ENCODE data around the gene MLC1.

The MLC1 gene

DNA sequence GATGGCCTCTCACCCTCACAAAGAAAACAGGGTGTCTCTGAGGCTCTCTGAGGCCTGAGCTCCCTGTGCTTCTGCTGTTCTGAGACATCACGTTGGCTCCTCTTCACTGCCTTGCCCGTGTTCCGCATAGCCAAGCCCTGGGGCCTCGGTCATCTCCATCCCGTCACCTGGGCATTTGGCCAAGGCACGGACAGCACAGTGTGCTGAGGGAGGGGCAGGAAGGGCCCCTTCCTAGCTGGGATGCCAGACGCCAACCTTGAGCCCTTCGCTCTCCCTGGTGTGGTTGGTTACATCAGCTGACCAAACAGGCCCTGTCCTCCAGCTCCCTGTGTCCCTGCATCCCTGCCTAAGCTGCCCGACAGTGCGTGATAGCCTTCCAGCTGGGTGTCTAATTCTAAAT lies 30.5 kb upstream of the MLC1 start:
- DNase-seq (ENCODE audit: low read depth) = no peak
- in situ Hi-C loops (cut with HindIII; ENCODE audit: low sequenced_read_pairs) = no loop called here
- TF ChIP-seq, protein P1, sequence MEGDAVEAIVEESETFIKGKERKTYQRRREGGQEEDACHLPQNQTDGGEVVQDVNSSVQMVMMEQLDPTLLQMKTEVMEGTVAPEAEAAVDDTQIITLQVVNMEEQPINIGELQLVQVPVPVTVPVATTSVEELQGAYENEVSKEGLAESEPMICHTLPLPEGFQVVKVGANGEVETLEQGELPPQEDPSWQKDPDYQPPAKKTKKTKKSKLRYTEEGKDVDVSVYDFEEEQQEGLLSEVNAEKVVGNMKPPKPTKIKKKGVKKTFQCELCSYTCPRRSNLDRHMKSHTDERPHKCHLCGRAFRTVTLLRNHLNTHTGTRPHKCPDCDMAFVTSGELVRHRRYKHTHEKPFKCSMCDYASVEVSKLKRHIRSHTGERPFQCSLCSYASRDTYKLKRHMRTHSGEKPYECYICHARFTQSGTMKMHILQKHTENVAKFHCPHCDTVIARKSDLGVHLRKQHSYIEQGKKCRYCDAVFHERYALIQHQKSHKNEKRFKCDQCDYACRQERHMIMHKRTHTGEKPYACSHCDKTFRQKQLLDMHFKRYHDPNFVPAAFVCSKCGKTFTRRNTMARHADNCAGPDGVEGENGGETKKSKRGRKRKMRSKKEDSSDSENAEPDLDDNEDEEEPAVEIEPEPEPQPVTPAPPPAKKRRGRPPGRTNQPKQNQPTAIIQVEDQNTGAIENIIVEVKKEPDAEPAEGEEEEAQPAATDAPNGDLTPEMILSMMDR (IDR thresholded peaks at IDR 0.05; ENCODE audit: low read depth, low read length, missing control alignments) = no peak
- H3K4me3 ChIP-seq (ENCODE audit: low read depth, low read length) = no peak overlapping the region

DNA sequence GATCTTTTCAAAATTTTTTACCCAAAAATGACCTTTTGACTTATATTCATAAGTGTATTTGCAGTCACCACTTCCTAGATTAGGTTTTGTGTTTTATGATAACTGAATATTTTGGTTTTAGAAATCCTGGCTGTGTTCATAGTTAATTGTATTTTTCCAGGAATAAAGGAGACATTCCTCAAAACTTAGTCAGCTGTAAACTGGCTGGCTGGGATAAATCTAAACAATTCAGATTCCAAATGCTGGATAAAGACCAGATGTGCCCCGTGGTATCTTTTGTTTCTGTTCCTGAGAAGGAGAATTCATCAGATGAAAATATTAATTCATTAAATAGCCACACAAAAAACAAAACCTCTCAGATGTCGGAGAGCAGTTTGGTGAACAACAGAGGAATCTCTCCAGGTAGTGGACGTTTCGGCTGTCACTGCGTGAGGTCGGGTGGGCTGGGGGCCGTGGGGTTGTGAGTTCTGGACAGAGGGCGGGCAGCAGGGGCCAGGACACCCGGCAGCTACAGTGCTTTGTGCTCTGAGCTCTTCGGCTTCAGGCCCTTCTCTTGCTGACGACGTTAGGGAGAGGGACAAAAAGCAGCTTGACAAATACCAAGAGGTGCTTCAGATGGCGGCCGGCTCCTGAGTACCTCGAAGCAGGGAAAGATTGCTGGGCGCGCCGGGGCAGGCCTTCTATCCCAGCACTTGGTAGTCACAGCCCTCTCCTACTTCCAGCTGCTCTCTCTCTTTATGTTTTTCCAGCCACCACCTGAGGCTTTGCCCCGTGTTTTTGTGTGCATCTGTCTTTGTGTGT lies 29.2 kb upstream of the MLC1 start:
- in situ Hi-C loops (cut with HindIII; ENCODE audit: low sequenced_read_pairs) = no loop called here
- TF ChIP-seq, protein P1 (IDR thresholded peaks at IDR 0.05; ENCODE audit: low read depth, low read length, missing control alignments) = no peak
- H3K4me3 ChIP-seq (ENCODE audit: low read depth, low read length) = peak overlapping the region; percentile 26
- DNase-seq (ENCODE audit: low read depth) = peak; percentile 77

DNA sequence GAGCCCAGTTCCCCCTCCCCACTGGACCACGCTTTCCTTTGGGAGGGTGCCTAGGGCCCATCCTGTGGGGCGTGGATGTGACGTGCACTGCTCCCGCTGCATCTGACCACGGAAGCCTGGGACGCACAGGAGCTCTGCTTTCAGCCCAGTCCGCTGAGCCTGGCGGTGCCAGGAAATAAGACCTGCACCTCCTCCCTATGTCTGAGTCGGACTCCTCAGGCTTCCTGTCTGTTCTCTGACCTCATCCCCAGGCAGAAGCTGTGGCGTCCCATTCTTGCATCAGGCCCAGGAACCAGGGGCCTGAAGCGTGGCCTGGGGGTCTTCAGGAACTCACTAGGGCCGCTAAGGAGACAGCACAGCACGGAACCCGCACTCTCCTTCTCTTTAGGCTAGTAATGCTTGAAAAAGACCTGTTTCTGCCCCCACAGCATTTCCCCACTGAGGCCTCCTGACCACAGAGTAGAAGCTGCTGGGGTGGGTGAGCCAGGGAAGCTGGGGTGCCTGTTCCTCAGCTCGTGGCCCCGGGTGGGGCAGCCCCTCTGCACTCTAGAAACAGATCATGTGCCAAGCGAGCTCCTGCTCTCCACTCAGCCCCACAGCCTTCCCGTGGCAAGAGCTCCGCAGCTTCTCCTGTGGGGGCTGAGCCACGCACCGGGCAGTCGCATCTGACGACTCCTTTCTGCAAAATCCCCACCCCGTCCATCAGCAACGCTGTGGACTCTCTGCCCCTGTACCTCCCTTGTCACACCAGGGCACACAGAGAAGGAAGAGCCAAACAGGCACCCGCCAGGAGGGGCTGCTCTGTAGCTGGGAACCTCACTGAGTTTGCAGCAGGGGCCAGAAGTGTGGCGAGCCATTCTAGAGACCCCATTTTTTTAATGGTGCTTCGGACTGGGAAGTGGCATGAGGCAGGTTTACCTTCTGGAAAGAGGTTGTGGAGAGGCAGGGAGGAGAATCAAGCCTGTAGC lies 27.2 kb upstream of the MLC1 start:
- in situ Hi-C loops (cut with HindIII; ENCODE audit: low sequenced_read_pairs) = no loop called here
- no peak for DNase-seq (ENCODE audit: low read depth)
- no peak overlapping the region for H3K4me3 ChIP-seq (ENCODE audit: low read depth, low read length)
- TF ChIP-seq, protein P1 (IDR thresholded peaks at IDR 0.05; ENCODE audit: low read depth, low read length, missing control alignments) = no peak

DNA sequence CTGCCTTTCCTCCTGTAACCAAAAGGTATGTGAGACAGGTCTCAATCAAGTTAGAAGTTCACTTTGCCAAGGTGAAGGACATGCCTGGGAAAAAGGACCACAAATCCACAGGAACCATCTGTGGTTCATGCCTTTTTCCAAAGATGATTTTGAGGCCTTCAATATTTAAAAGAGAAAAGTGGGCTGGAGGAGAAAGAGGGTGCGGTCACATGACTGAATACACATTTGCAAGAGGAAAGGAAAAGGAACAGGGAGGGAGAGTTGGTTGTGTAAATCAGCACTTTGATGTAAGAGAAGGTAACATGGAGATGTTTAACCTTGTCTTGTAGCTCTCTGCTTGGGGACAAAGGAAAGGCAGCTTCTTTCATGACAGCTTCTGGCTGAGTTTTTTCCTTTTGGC lies 25.8 kb upstream of the MLC1 start:
- in situ Hi-C loops (cut with HindIII; ENCODE audit: low sequenced_read_pairs) = no loop called here
- TF ChIP-seq, protein P1 (IDR thresholded peaks at IDR 0.05; ENCODE audit: low read depth, low read length, missing control alignments) = no peak
- no peak overlapping the region for H3K4me3 ChIP-seq (ENCODE audit: low read depth, low read length)
- DNase-seq (ENCODE audit: low read depth) = no peak

DNA sequence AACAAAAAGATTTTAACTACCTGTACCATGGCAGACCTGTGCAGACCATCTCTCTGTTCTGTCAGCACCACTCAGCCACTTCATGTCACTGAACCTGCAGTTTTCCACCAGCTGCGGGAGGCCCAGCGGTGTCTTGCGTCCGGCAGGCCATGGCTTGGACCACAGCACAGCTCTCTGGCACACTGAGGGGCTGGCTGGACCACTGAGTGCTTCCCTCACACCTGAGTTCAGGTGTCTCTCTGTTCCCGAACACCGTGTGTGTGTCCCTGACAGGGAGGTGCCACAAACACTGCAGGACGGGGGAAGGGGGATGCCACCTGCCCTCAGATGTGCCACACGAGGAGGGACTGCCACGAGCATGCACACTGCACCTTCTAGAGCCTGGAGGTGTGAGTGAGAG lies 22.3 kb upstream of the MLC1 start:
- in situ Hi-C loops (cut with HindIII; ENCODE audit: low sequenced_read_pairs) = no loop called here
- no peak overlapping the region for H3K4me3 ChIP-seq (ENCODE audit: low read depth, low read length)
- TF ChIP-seq, protein P1 (IDR thresholded peaks at IDR 0.05; ENCODE audit: low read depth, low read length, missing control alignments) = no peak
- no peak for DNase-seq (ENCODE audit: low read depth)

DNA sequence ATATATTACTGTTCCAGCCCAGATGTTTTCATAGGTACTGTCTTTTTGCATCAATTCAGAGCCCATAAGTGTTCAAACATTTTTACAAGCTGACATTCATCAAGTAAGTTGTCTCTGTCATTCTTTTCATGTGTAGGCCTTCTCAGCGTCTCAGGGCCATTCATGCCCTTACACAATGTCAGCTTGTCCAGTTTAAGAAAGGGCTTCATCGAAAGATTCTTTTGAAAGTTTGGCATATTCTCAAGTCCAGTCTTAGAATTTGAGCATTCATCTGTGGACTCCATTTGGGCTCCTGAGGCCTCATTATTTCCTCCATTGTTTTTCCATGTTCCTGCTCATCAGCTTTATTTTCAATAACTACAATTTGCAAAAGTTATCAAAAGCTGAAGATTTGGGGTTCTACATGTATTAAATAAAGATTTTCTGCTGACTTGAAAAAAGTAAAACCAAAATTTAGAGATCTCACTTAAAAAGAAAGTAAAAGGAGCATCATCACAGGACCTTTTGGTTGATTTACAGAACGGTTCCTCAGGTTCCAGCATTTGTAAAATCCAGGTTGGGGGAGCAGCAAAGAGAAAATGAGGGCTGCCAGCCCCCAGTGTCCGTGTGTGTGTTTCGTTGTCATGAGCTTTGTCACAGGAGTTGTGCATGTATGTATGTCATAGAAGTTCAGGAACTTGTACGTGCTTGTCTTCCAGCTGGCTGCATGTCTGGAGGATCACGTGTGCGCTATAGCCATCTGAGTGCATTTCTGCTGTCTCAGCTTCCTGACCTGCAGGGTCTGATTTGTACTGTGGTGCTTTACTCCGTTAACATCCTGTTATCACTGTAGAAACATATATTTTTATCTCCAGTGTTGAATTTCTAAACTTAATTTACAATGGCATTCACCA lies 20.2 kb upstream of the MLC1 start:
- TF ChIP-seq, protein P1 (IDR thresholded peaks at IDR 0.05; ENCODE audit: low read depth, low read length, missing control alignments) = no peak
- H3K4me3 ChIP-seq (ENCODE audit: low read depth, low read length) = no peak overlapping the region
- DNase-seq (ENCODE audit: low read depth) = no peak
- in situ Hi-C loops (cut with HindIII; ENCODE audit: low sequenced_read_pairs) = no loop called here
